Tibial nerve (tissue), 3 donors: ENCODE measurements around the gene SHLD2.

Experiments used
- CTCF ChIP-seq, 5 experiments: fragments of 200-600 bp in 3 of 5; fragments of 450-650 bp in 2 of 5; sonication (generic) in 3 of 5; IDR thresholded peaks; one replicate each; pipeline ENCODE4 v1.5.1; 2016 to 2019; ENCODE audit warnings: antibody characterized with exemption in 5 of 5, mild to moderate bottlenecking in 3 of 5, moderate library complexity in 2 of 5
- POLR2A ChIP-seq, 2 donors: fragments of 450-650 bp; IDR thresholded peaks; one replicate each; pipeline ENCODE4 v1.6.1; 2017; ENCODE audit warnings: antibody characterized with exemption in 2 of 2, mild to moderate bottlenecking in 2 of 2, moderate library complexity in 2 of 2

GRCh38 chr10:87060280-87060928 lies 34.6 kb upstream of the SHLD2 start:
- TF ChIP-seq CTCF (IDR thresholded peaks at IDR 0.05) (no peak), POLR2A (IDR thresholded peaks at IDR 0.05) (no peak)
